ENCODE results near the gene CBFA2T2. TPM values are rescaled to one million over a fixed set of nuclear protein-coding genes. Genes with fewer than 3 reads are reported as not detected.
"Not testable (repeated sequence)": the region's sequence is repeated elsewhere in the genome, so short reads cannot be mapped to it uniquely, and the experiment has no call there.

Gene CBFA2T2
- total RNA-seq, 1 donor from 2014 or later: 2.6 TPM

DNA sequence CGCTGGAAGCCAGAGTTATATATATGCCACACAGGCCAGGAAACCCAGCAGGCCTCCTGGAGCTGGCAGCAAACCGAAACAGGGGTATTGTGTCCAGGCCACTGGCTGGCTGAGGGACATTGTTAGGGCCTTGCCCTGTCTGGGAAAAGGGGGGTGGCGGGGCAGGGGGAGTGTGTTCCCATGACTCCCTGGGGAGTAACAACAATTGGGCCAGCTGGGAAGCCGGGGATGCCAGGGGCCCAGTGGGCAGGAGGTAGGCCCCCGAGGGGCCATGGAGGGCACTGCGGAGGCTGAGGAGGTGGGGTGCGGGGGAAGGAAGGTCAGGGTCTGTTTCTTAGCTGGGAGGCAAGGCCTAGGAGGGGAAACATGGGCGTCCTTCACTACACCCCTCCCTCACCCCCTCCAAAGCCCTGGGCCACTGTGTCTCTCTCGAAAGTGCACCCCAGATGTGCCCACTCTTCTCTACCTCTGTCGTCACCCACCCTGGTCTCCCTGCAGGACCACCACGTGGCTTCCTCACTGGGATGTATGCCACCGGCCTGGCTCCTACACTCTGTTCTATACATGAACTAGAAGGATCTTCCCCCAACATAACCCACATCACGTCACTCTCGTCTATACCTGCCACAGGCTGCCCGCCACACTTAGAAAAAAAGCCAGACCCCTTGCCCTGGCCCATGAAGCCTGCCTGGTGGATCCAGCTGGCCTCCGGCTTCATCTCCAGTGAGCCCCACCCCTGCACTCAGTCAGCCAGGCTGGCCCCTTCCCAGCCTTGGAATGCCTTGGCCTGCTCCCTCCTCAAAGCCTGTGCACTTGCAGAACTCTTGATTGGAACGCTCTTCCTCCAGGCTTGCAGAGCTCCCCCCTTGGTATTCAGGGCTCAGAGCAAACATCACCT, 204.1 kb downstream of the CBFA2T2 start:
- DNase-seq (ENCODE audit: low read depth in 2 of 2): no peak

DNA sequence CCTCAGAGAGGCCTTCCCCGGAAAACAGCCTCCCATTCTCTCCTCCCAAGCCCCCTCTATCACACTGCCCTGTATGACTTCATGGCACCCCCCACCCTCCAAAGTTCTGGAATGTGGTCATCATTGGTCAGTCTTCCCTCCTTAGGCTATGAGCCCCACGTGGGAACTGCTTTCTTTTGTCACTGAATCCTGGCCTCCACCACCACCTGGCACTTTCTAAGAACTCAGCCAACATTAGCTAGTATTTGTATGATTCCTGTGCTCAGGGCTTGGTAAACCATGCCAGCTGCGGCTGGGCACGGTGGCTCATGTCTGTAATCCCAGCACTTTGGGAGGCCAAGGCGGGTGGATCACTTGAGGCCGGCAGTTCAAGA, 204.7 kb downstream of the CBFA2T2 start:
- no peak for DNase-seq (ENCODE audit: low read depth in 2 of 2)

DNA sequence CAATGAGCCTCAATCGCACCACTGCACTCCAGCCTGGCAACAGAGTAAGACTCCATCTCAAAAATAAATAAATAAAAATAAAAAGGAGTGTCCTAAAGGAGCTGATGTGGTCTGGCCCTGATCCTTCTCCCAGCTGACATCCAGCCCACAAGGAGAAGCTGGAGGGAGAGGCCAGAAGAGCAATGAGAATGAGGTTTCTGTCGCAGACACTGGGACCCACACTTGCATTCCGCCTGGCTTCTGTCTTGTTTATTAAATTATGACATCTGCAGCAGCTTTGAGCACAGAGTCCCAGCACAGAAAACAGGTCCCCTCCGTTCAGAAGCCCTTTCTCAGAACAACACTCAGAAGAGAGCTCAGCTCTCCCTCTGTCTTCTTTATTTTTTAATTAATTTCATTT, 206.6 kb downstream of the CBFA2T2 start:
- DNase-seq (ENCODE audit: low read depth in 2 of 2): no peak

DNA sequence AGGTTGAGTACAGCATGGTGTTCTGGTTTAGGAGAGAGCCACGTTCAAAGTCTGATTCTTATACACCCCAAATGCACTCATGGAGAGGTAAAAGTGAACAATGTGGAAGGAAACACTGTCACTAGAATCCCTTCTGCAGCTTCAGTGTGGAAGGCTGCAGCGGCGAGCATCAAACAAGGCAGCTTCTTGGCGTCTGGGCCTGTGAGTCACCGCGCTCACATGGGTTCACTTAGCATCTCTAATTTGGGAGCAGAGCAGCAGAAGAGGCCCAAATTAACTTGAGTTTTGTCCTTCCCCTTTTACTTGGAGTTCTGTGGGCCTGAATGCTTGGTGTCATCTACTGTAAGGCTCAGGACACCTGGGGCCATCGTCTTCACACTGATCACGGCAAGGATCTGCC, 207.2 kb downstream of the CBFA2T2 start:
- no peak for DNase-seq (ENCODE audit: low read depth in 2 of 2)

DNA sequence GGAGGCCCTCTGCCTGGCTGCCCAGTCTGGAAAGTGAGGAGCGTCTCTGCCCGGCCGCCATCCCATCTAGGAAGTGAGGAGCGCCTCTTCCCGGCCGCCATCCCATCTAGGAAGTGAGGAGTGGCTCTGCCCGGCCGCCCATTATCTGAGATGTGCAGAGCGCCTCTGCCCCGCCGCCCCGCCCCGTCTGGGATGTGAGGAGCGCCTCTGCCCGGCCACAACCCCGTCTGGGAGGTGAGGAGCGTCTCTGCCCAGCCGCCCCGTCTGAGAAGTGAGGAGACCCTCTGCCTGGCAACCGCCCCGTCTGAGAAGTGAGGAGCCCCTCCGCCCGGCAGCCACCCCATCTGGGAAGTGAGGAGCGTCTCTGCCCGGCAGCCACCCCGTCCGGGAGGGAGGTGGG, 209.1 kb downstream of the CBFA2T2 start:
- DNase-seq (ENCODE audit: low read depth in 2 of 2): not testable (repeated sequence)

Other genes starting within 250 kb of the CBFA2T2 start
- not detected in 2 replicates for gene BPIFB1, start 206.9 kb upstream of the CBFA2T2 start, total RNA-seq
- gene CDK5RAP1, start 88.6 kb upstream of the CBFA2T2 start, total RNA-seq: 17.3 and 20.5 TPM in 2 replicates
- 6.2 and 7.5 TPM in 2 replicates for gene SNTA1, start 46.3 kb upstream of the CBFA2T2 start, total RNA-seq
- under 0.01 TPM in 1 of 2 replicates, not detected in the other for gene C20orf144, start 172.2 kb downstream of the CBFA2T2 start, total RNA-seq
- 1.0 and 1.4 TPM in 2 replicates for gene ACTL10, start 176.8 kb downstream of the CBFA2T2 start, total RNA-seq
- 6.9 and 10.9 TPM in 2 replicates for gene NECAB3, start 184.3 kb downstream of the CBFA2T2 start, total RNA-seq
- 6.3 and 7.6 TPM in 2 replicates for gene E2F1, start 196.3 kb downstream of the CBFA2T2 start, total RNA-seq
- gene PXMP4, start 230.2 kb downstream of the CBFA2T2 start, total RNA-seq: 4.2 and 6.3 TPM in 2 replicates
- gene ZNF341, start 241.9 kb downstream of the CBFA2T2 start, total RNA-seq: 0.77 and 1.4 TPM in 2 replicates